Heart right ventricle (tissue), 16 donors: ENCODE data around the gene KCTD3. TPM values are rescaled to one million over a fixed set of nuclear protein-coding genes. Genes with fewer than 3 reads are reported as not detected.

Experiments
- ATAC-seq, 8 donors: fragments of 200-7000 bp; cut with Tn5 transposase; one replicate each; pipeline ENCODE4 v1.9.1; 2020; ENCODE audit warnings: mild to moderate bottlenecking in 8 of 8, moderate library complexity in 8 of 8, moderate number of reproducible peaks in 1 of 8
- DNase-seq, 2 donors: peaks; one replicate each; pipeline ENCODE4 v3.0.0-alpha.2; 2020
- H3K27ac ChIP-seq, 10 donors: fragments of 200-600 bp; sonication (generic) in 2 of 10; one replicate each; pipeline versions ENCODE4 v1.5.0 to v1.8.0; 2020 to 2022; ENCODE audit warnings: mild to moderate bottlenecking in 3 of 10
- H3K27me3 ChIP-seq, 7 donors: fragments of 200-600 bp; one replicate each; pipeline ENCODE4 v1.8.0; 2021 to 2022; ENCODE audit warnings: mild to moderate bottlenecking in 2 of 7
- H3K36me3 ChIP-seq, 9 donors: fragments of 200-600 bp; sonication (generic) in 1 of 9; one replicate each; pipeline versions ENCODE4 v1.5.0 to v1.8.0; 2020 to 2022; ENCODE audit warnings: mild to moderate bottlenecking in 2 of 9
- H3K4me1 ChIP-seq, 9 donors: fragments of 200-600 bp; sonication (generic) in 1 of 9; one replicate each; pipeline versions ENCODE4 v1.5.0 to v1.8.0; 2020 to 2022; ENCODE audit warnings: mild to moderate bottlenecking in 4 of 9
- H3K4me3 ChIP-seq, 10 donors: fragments of 200-600 bp; sonication (generic) in 2 of 10; one replicate each; pipeline versions ENCODE4 v1.5.0 to v1.8.0; 2020 to 2022; ENCODE audit warnings: mild to moderate bottlenecking in 7 of 10, moderate library complexity in 2 of 10
- H3K9me3 ChIP-seq, 11 donors: fragments of 200-600 bp in 10 of 11; sonication (generic) in 2 of 11; one replicate each; pipeline versions ENCODE4 v1.5.0 to v1.8.0; 2013 to 2022; ENCODE audit warnings: mild to moderate bottlenecking in 2 of 11, control low read depth in 1 of 11, moderate library complexity in 1 of 11
- CTCF ChIP-seq, 9 donors: fragments of 200-600 bp; sonication (generic) in 2 of 9; IDR thresholded peaks; one replicate each; pipeline versions ENCODE4 v1.5.0 to v1.8.0; 2021 to 2022; ENCODE audit warnings: antibody characterized with exemption in 9 of 9, mild to moderate bottlenecking in 5 of 9, moderate library complexity in 1 of 9
- WGBS, 2 donors: extraction: QIAGEN DNeasy Blood & Tissue Kit; methylation state at CpG; one replicate each; pipeline ENCODE4 v1.1.7; 2013; ENCODE audit warnings: inconsistent platforms in 1 of 2; 5-methylcytosine and 5-hydroxymethylcytosine counted together
- intact Hi-C, 10 donors: fragments of 100-400 bp; cut with DNase I; formaldehyde crosslinking; loops; one replicate each; pipeline versions ENCODE4 v1.11.1 to v1.14.2; 2022
- polyA plus RNA-seq, 2 donors: library from polyadenylated mRNA; stranded (reverse); fragments of 200-250 nt; gene quantifications; one replicate each; pipeline ENCODE4 v1.2.3, GENCODE V29; 2013
- total RNA-seq, 10 donors: library from RNA; stranded (reverse); fragmentation: NEBNext Ultra II Directional in 3 of 10; extraction: Animal tissue kit (Norgen Biotek cat#: 25700) in 3 of 10; gene quantifications; one replicate each; pipeline versions ENCODE4 v1.2.1 to v1.2.4, GENCODE V29; 2021 to 2023
- donor health status: Arrhythmogenic right ventricular cardiomyopathy.
- donor health status: ischemic (EF 13 %, LVEDD 7.1; RV severe dilation, severe dysfunction).
- donor health status: healthy with polysubstance abuse.
- donor health status: DM: no; HTN: yes; CAD: no.
- donor health status: DM: no; HTN: no; CAD: no.
- donor health status: ischemic (EF 25% LVEDD 6.9; RV normal size, moderate dysfunction).
- donor health status: ischemic (EF 25% LVEDD 5.7; RV mildly dilated, moderate dysfunction).
- donor health status: healthy.
- donor health status: DM: yes; HTN: yes; CAD: no.
- donor health status: Ischemic cardiomyopathy.
- donor health status: ischemic (EF 35%, LVEDD 5.7; RV mildly dilated, moderate dysfunction).
- donor health status: nonischemic (EF 11% LVEDD 7.7; RV severe dilation, severe dysfunction).
- donor health status: DM: yes; HTN: yes; CAD: no.
- donor health status: PGD.
- donor health status: ischemic (EF 29% LVEDD 5.4; RV normal size, mild dysfunction).
- donor health status: nonischemic (EF 23%, LVEDD 6.1; RV moderate dilation, normal function).

The KCTD3 gene
- total and polyA plus RNA-seq, 12 donors: 10.4 to 34.7 (median 16.6) TPM

- Histone ChIP-seq H3K36me3 (peaks cover 0 to 37% (median 5%) of the 10 kb centered on the region in 9 donors), H3K27ac (no peak overlapping the region), H3K9me3 (no peaks in the 10 kb centered on the region), H3K27me3 (no peaks in the 10 kb centered on the region), H3K4me3 (no peak overlapping the region), H3K4me1 (no peaks in the 10 kb centered on the region)
- DNase-seq: no peak
- ATAC-seq: no peak
- intact Hi-C loops: no loop called here
- no peak for TF ChIP-seq CTCF (IDR thresholded peaks at IDR 0.05)
Measured at GRCh38 chr1:215625949-215626348, 58.8 kb downstream of the KCTD3 start.

- Histone ChIP-seq H3K4me3 (no peak overlapping the region), H3K4me1 (no peaks in the 10 kb centered on the region), H3K9me3 (no peaks in the 10 kb centered on the region), H3K27ac (no peak overlapping the region), H3K27me3 (peaks cover 0 to 6% (median 0%) of the 10 kb centered on the region in 7 donors), H3K36me3 (no peaks in the 10 kb centered on the region)
- intact Hi-C loops: no loop called here
- ATAC-seq (no peak), DNase-seq (no peak)
- TF ChIP-seq CTCF (IDR thresholded peaks at IDR 0.05): no peak
- 88% methylated on average over 1 of the region's 1 CpG for WGBS, 2 donors
Measured at GRCh38 chr1:215631040-215631439, 63.9 kb downstream of the KCTD3 start.

GRCh38 chr1:215631489-215631888, 64.4 kb downstream of the KCTD3 start:
- 61 to 62% methylated on average over 3 of the region's 3 CpGs for WGBS, 2 donors
- peak in 1 of 2 donors; percentile 19 for DNase-seq
- intact Hi-C loops: no loop called here
- H3K36me3 ChIP-seq: no peaks in the 10 kb centered on the region
- no peak for ATAC-seq
- peaks cover 0 to 6% (median 0%) of the 10 kb centered on the region in 7 donors for H3K27me3 ChIP-seq
- no peaks in the 10 kb centered on the region for H3K4me1 ChIP-seq
- H3K9me3 ChIP-seq: no peaks in the 10 kb centered on the region
- no peak for TF ChIP-seq CTCF (IDR thresholded peaks at IDR 0.05)
- H3K4me3 ChIP-seq: no peak overlapping the region
- H3K27ac ChIP-seq: no peak overlapping the region

GRCh38 chr1:215635827-215636226, 68.7 kb downstream of the KCTD3 start:
- H3K9me3 ChIP-seq: no peaks in the 10 kb centered on the region
- H3K27me3 ChIP-seq: peaks cover 0 to 6% (median 0%) of the 10 kb centered on the region in 7 donors
- WGBS, 2 donors: 87 to 90% methylated on average over 6 of the region's 6 CpGs
- no peak for TF ChIP-seq CTCF (IDR thresholded peaks at IDR 0.05)
- DNase-seq: no peak
- ATAC-seq: no peak
- intact Hi-C loops: no loop called here
- H3K36me3 ChIP-seq: no peaks in the 10 kb centered on the region
- H3K27ac ChIP-seq: no peak overlapping the region
- H3K4me1 ChIP-seq: peaks cover 0 to 5% (median 0%) of the 10 kb centered on the region in 9 donors
- no peak overlapping the region for H3K4me3 ChIP-seq
